ENCODE data around the gene GPX5.

Gene GPX5

GRCh38 chr6:28567506-28567905 is 41.8 kb downstream of the GPX5 start:
- DNase-seq (ENCODE audit: extremely low read depth, low read depth): no peak
- TF ChIP-seq, protein P1, sequence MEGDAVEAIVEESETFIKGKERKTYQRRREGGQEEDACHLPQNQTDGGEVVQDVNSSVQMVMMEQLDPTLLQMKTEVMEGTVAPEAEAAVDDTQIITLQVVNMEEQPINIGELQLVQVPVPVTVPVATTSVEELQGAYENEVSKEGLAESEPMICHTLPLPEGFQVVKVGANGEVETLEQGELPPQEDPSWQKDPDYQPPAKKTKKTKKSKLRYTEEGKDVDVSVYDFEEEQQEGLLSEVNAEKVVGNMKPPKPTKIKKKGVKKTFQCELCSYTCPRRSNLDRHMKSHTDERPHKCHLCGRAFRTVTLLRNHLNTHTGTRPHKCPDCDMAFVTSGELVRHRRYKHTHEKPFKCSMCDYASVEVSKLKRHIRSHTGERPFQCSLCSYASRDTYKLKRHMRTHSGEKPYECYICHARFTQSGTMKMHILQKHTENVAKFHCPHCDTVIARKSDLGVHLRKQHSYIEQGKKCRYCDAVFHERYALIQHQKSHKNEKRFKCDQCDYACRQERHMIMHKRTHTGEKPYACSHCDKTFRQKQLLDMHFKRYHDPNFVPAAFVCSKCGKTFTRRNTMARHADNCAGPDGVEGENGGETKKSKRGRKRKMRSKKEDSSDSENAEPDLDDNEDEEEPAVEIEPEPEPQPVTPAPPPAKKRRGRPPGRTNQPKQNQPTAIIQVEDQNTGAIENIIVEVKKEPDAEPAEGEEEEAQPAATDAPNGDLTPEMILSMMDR (IDR thresholded peaks at IDR 0.05; ENCODE audit: low read depth, low read length): no peak

GRCh38 chr6:28568515-28569108 is 42.9 kb downstream of the GPX5 start:
- TF ChIP-seq, protein P1 (IDR thresholded peaks at IDR 0.05; ENCODE audit: low read depth, low read length): no peak
- DNase-seq (ENCODE audit: extremely low read depth, low read depth): no peak

DNA sequence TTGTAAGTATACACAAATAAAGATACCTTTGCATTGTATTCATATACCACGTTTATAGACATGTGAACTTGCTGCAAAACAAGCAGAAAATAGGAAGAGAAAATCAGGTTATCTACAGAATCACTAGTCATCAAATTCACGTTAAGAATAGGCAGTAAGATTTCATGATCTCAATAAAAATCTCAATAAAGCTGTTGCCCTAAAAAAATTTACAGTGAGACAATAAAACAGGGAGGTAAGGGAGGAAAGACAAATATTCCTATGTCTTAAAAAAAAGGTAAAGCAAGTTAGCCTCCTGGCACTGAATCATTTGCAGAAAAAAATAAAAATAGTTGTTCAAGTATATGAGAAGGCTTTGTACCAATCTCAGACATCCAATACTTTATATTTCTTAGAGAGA is 44.1 kb downstream of the GPX5 start:
- no peak for DNase-seq (ENCODE audit: extremely low read depth, low read depth)

GRCh38 chr6:28580475-28580874 is 54.8 kb downstream of the GPX5 start:
- no peak for DNase-seq (ENCODE audit: extremely low read depth, low read depth)
- TF ChIP-seq, protein P1 (IDR thresholded peaks at IDR 0.05; ENCODE audit: low read depth, low read length): no peak

More for the DNA sequence above, 44.1 kb downstream of the GPX5 start:
- TF ChIP-seq, protein P1 (IDR thresholded peaks at IDR 0.05; ENCODE audit: low read depth, low read length): no peak

GRCh38 chr6:28583463-28583862 is 57.8 kb downstream of the GPX5 start:
- no peak for DNase-seq (ENCODE audit: extremely low read depth, low read depth)
- TF ChIP-seq, protein P1 (IDR thresholded peaks at IDR 0.05; ENCODE audit: low read depth, low read length): no peak
